H9 (cell line): ENCODE data around the gene CCDC174. TPM values are rescaled to one million over a fixed set of nuclear protein-coding genes. Genes with fewer than 3 reads are reported as not detected.

ENCODE experiments used
- DNase-seq: peaks from one replicate; pipeline ENCODE4 v3.0.0-alpha.2; 2017
- H2AFZ ChIP-seq: one replicate; pipeline ENCODE4 v1.6.1; 2013; ENCODE audit warnings: mild to moderate bottlenecking, low read length, control low read depth, moderate library complexity
- H2AK5ac ChIP-seq: 2 replicates; pipeline ENCODE4 v1.6.1; 2013; ENCODE audit warnings: low read length, control low read depth, mixed read lengths; ENCODE audit not compliant: insufficient read length
- H2BK120ac ChIP-seq: one replicate; pipeline ENCODE4 v1.6.1; 2013; ENCODE audit warnings: low read depth, mild to moderate bottlenecking, low read length, control low read depth, inconsistent platforms; ENCODE audit not compliant: poor library complexity, severe bottlenecking
- H2BK12ac ChIP-seq: 2 replicates; pipeline ENCODE4 v1.6.1; 2013; ENCODE audit warnings: low read length, control low read depth, mixed read lengths, low read depth; ENCODE audit not compliant: insufficient read length
- H2BK15ac ChIP-seq: 2 replicates; pipeline ENCODE4 v1.6.1; 2013; ENCODE audit warnings: low read depth, low read length, control low read depth
- H2BK20ac ChIP-seq: one replicate; pipeline ENCODE4 v1.6.1; 2013; ENCODE audit warnings: low read depth, mild to moderate bottlenecking, low read length, control low read depth, inconsistent platforms; ENCODE audit not compliant: poor library complexity, severe bottlenecking
- H2BK5ac ChIP-seq: 2 replicates; pipeline ENCODE4 v1.6.1; 2013; ENCODE audit warnings: low read length, control low read depth, mixed read lengths; ENCODE audit not compliant: insufficient read length
- H3K14ac ChIP-seq: 2 replicates; pipeline ENCODE4 v1.6.1; 2013; ENCODE audit warnings: low read length, control low read depth; ENCODE audit not compliant: insufficient read depth
- H3K18ac ChIP-seq: 2 replicates; pipeline ENCODE4 v1.6.1; 2013; ENCODE audit warnings: low read depth, mild to moderate bottlenecking, mixed read lengths, low read length, control low read depth; ENCODE audit not compliant: insufficient read length
- H3K23ac ChIP-seq: 2 replicates; pipeline ENCODE4 v1.6.1; 2013; ENCODE audit warnings: low read length, control low read depth, mixed read lengths, low read depth; ENCODE audit not compliant: insufficient read length
- H3K23me2 ChIP-seq: 2 replicates; pipeline ENCODE4 v1.6.1; 2013; ENCODE audit warnings: low read depth, mild to moderate bottlenecking, mixed read lengths, low read length, control low read depth; ENCODE audit not compliant: insufficient read length, poor library complexity, severe bottlenecking
- H3K27ac ChIP-seq: 2 replicates; pipeline ENCODE4 v1.5.1; 2013; ENCODE audit warnings: low read length, control low read depth, mixed read lengths, low read depth; ENCODE audit not compliant: insufficient read length
- H3K27me3 ChIP-seq: 2 replicates; pipeline ENCODE4 v1.6.1; 2013; ENCODE audit warnings: low read length, control low read depth, inconsistent platforms; ENCODE audit not compliant: insufficient read depth
- H3K4ac ChIP-seq: 2 replicates; pipeline ENCODE4 v1.6.1; 2013; ENCODE audit warnings: low read depth, mild to moderate bottlenecking, control low read depth, inconsistent platforms, low read length, moderate library complexity
- H3K4me1 ChIP-seq: 2 replicates; pipeline ENCODE4 v1.6.1; 2013; ENCODE audit warnings: low read length, control low read depth, inconsistent platforms; ENCODE audit not compliant: insufficient read depth
- H3K4me2 ChIP-seq: 2 replicates; pipeline ENCODE4 v1.6.1; 2013; ENCODE audit warnings: low read length, control low read depth, mixed read lengths; ENCODE audit not compliant: insufficient read length, insufficient read depth
- H3K56ac ChIP-seq: 2 replicates; pipeline ENCODE4 v1.6.1; 2013; ENCODE audit warnings: low read depth, mild to moderate bottlenecking, mixed read lengths, low read length, control low read depth; ENCODE audit not compliant: insufficient read length
- H3K79me1 ChIP-seq: 2 replicates; pipeline ENCODE4 v1.6.1; 2013; ENCODE audit warnings: low read depth, mild to moderate bottlenecking, moderate library complexity, low read length, control low read depth, inconsistent platforms; ENCODE audit not compliant: insufficient read depth, poor library complexity, severe bottlenecking
- H3K79me2 ChIP-seq: 2 replicates; pipeline ENCODE4 v1.6.1; 2013; ENCODE audit warnings: low read length, control low read depth, inconsistent platforms; ENCODE audit not compliant: insufficient read depth
- H3K9ac ChIP-seq: 2 replicates; pipeline ENCODE4 v1.6.1; 2013; ENCODE audit warnings: low read length, control low read depth, mixed read lengths; ENCODE audit not compliant: insufficient read length; ENCODE audit errors: extremely low read depth
- H3K9me3 ChIP-seq: one replicate; pipeline ENCODE4 v1.6.1; 2013; ENCODE audit warnings: low read depth, low read length, inconsistent platforms; ENCODE audit not compliant: control insufficient read depth
- H3T11ph ChIP-seq: one replicate; pipeline ENCODE4 v1.6.1; 2013; ENCODE audit warnings: mild to moderate bottlenecking, low read length, control low read depth, inconsistent platforms
- H4K20me1 ChIP-seq: one replicate; pipeline ENCODE4 v1.6.1; 2013; ENCODE audit not compliant: control insufficient read depth, insufficient read length, insufficient read depth
- H4K5ac ChIP-seq: 2 replicates; pipeline ENCODE4 v1.6.1; 2013; ENCODE audit warnings: low read depth, mild to moderate bottlenecking, mixed read lengths, low read length, control low read depth; ENCODE audit not compliant: insufficient read length
- H4K8ac ChIP-seq: replicated peaks from 2 replicates; pipeline ENCODE4 v1.6.1; 2013; ENCODE audit warnings: low read length, control low read depth, mixed read lengths, low read depth; ENCODE audit not compliant: insufficient read length
- H4K91ac ChIP-seq: 2 replicates; pipeline ENCODE4 v1.6.1; 2013; ENCODE audit warnings: low read depth, mild to moderate bottlenecking, moderate library complexity, mixed read lengths, low read length, control low read depth; ENCODE audit not compliant: insufficient read length
- H3K27ac Mint-ChIP-seq, 3 experiments: 2 replicates in 2 of 3; 3 replicates in 1 of 3; pipeline ENCODE4 v1.8.0; 2020 to 2021; ENCODE audit warnings: mixed read lengths in 3 of 3, mild to moderate bottlenecking in 1 of 3, moderate library complexity in 1 of 3
- H3K27me3 Mint-ChIP-seq: 2 replicates; pipeline ENCODE4 v1.8.0; 2021; ENCODE audit warnings: low read depth, mild to moderate bottlenecking, moderate library complexity, mixed read lengths
- H3K36me3 Mint-ChIP-seq, 3 experiments: 2 replicates in 2 of 3; 3 replicates in 1 of 3; pipeline ENCODE4 v1.8.0; 2020 to 2021; ENCODE audit warnings: low read depth in 3 of 3, mixed read lengths in 3 of 3; ENCODE audit not compliant: insufficient read depth in 1 of 3
- H3K4me1 Mint-ChIP-seq, 2 experiments: 2 replicates each; pipeline ENCODE4 v1.8.0; 2020; ENCODE audit warnings: mixed read lengths in 2 of 2
- H3K4me3 Mint-ChIP-seq, 2 experiments: 2 replicates in 1 of 2; 3 replicates in 1 of 2; pipeline ENCODE4 v1.8.0; 2020 to 2021; ENCODE audit warnings: mild to moderate bottlenecking in 2 of 2, mixed read lengths in 2 of 2, moderate library complexity in 1 of 2
- H3K9me3 Mint-ChIP-seq, 2 experiments: 2 replicates in 1 of 2; 3 replicates in 1 of 2; pipeline ENCODE4 v1.8.0; 2020; ENCODE audit warnings: mild to moderate bottlenecking in 2 of 2, mixed read lengths in 2 of 2, moderate library complexity in 1 of 2
- WGBS: extraction: QIAGEN DNeasy Blood & Tissue Kit; methylation state at CpG from one replicate; pipeline ENCODE4 v1.1.7; 2013; ENCODE audit warnings: missing lambda C conversion rate, low lambda C conversion rate, mixed read lengths; ENCODE audit not compliant: insufficient read length; ENCODE audit errors: extremely low coverage; 5-methylcytosine and 5-hydroxymethylcytosine counted together
- total RNA-seq: library from RNA; stranded (reverse); gene quantifications from 2 replicates; pipeline ENCODE4 v1.2.1, GENCODE V29; 2021
- TF ChIP-seq, protein P1 (sequence below): fragments of 200-600 bp; sonication (generic); conservative IDR thresholded peaks from 3 replicates; pipeline ENCODE4 v1.8.0; 2021; ENCODE audit warnings: antibody characterized with exemption, mild to moderate bottlenecking

Gene CCDC174
- total RNA-seq, 1 experiment from 2014 or later: 15.2 TPM

DNA sequence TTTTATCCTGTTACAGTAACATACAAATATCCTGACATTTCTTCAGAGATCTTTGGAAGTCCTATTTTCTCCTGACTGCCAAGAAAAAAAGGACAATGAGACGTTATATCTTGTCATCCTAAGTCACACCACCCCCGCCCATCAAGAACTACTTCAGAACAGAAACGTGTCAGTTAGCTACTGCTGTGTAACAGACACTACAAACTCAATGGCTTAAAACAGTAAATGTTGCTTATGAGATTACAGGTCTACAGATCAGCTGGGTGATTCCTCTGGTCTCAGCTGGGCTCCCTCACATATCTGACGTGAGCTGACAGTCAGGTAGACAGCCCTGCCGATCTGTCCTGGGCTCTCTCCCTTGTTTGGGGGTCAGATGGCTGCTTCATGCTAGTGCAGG is 20.5 kb upstream of the CCDC174 start:
- Histone ChIP-seq H2AFZ (no peak overlapping the region), H3K9me3 (no peaks in the 10 kb centered on the region), H3K9ac (no peak overlapping the region), H2BK5ac (no peak overlapping the region), H4K20me1 (peaks cover 2% of the 10 kb centered on the region), H3K4ac (no peak overlapping the region), H3K4me1 (no peaks in the 10 kb centered on the region; the same call in 1 of the 2 replicates), H3K14ac (no peak overlapping the region), H2BK15ac (no peak overlapping the region), H3K79me2 (no peaks in the 10 kb centered on the region), H3K56ac (no peak overlapping the region), H2BK120ac (no peak overlapping the region), H4K8ac (no peak overlapping the region), H3K4me2 (no peak overlapping the region), H2AK5ac (no peak overlapping the region), H3K23ac (no peak overlapping the region), H4K5ac (no peak overlapping the region), H3K27ac (no peak overlapping the region), H3K18ac (no peak overlapping the region), H3K27me3 (no peaks in the 10 kb centered on the region), H4K91ac (no peak overlapping the region), H2BK20ac (no peak overlapping the region), H3K23me2 (no peaks in the 10 kb centered on the region), H3K79me1 (no peaks in the 10 kb centered on the region), H3T11ph (no peak overlapping the region), H2BK12ac (no peak overlapping the region)
- H3K27ac Mint-ChIP-seq: no peak overlapping the region
- no peak for DNase-seq
- peaks cover 17% of the 10 kb centered on the region for H3K27me3 Mint-ChIP-seq
- WGBS: no CpG with 5 or more reads among the region's 5 CpGs
- TF ChIP-seq, protein P1, sequence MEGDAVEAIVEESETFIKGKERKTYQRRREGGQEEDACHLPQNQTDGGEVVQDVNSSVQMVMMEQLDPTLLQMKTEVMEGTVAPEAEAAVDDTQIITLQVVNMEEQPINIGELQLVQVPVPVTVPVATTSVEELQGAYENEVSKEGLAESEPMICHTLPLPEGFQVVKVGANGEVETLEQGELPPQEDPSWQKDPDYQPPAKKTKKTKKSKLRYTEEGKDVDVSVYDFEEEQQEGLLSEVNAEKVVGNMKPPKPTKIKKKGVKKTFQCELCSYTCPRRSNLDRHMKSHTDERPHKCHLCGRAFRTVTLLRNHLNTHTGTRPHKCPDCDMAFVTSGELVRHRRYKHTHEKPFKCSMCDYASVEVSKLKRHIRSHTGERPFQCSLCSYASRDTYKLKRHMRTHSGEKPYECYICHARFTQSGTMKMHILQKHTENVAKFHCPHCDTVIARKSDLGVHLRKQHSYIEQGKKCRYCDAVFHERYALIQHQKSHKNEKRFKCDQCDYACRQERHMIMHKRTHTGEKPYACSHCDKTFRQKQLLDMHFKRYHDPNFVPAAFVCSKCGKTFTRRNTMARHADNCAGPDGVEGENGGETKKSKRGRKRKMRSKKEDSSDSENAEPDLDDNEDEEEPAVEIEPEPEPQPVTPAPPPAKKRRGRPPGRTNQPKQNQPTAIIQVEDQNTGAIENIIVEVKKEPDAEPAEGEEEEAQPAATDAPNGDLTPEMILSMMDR: no peak
- no peaks in the 10 kb centered on the region for H3K9me3 Mint-ChIP-seq
- H3K4me3 Mint-ChIP-seq: no peak overlapping the region
- H3K36me3 Mint-ChIP-seq: no peaks in the 10 kb centered on the region; a peak in 1 of 7 replicates
- H3K4me1 Mint-ChIP-seq: peaks cover 11 to 12% of the 10 kb centered on the region in 2 experiments
